ENCODE measurements around the gene DOCK2. TPM values are rescaled to one million over a fixed set of nuclear protein-coding genes. Genes with fewer than 3 reads are reported as not detected.
"Not testable (repeated sequence)": the region's sequence is repeated elsewhere in the genome, so short reads cannot be mapped to it uniquely, and the experiment has no call there.

The DOCK2 gene
- total RNA-seq, 2 experiments from 2014 or later, result 266 to 275 TPM

DNA sequence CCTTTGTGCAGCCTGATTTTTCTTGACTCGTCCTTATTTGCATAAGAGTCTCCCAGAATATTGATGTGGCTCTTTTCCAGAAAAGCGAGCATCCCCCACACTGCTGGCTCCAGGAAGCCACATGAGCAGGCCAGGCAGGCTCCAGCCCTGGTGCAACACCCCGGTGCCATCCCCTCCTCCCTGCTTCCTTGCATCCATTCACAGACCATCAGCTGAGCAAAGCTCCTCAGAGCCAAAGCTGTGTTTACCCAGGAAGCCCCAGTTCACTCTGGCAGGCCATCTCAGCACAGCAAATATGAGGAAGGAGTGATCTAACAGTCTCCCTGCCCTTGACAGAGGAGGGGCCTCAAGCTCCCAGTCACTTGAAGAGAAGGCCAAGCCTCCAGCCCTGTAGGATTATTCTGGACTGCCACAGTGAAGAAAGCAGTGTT lies 308.8 kb downstream of the DOCK2 start:
- H3K9me3 Mint-ChIP-seq, result no peaks in the 10 kb centered on the region
- H3K4me3 Mint-ChIP-seq, result no peak overlapping the region
- ATAC-seq (ENCODE audit: low read depth) (no peak), DNase-seq (no peak)
- POLR2A ChIA-PET, result no interaction called here
- no peak overlapping the region for H3K27ac Mint-ChIP-seq
- peaks cover 31% of the 10 kb centered on the region for H3K36me3 Mint-ChIP-seq
- peaks cover 10% of the 10 kb centered on the region for H3K4me1 Mint-ChIP-seq
- no peaks in the 10 kb centered on the region for H3K27me3 Mint-ChIP-seq

GRCh38 chr5:169946743-169947295 lies 309.7 kb downstream of the DOCK2 start:
- ATAC-seq (ENCODE audit: low read depth) (no peak), DNase-seq (no peak)
- no peaks in the 10 kb centered on the region for H3K9me3 Mint-ChIP-seq
- H3K27ac Mint-ChIP-seq, result peak overlapping the region; percentile 21
- H3K4me3 Mint-ChIP-seq, result no peak overlapping the region
- POLR2A ChIA-PET, result no interaction called here
- no peaks in the 10 kb centered on the region for H3K27me3 Mint-ChIP-seq
- H3K4me1 Mint-ChIP-seq, result peaks cover 10% of the 10 kb centered on the region
- H3K36me3 Mint-ChIP-seq, result peaks cover 39% of the 10 kb centered on the region

- ATAC-seq (ENCODE audit: low read depth), result no peak
- H3K4me1 Mint-ChIP-seq, result peaks cover 5% of the 10 kb centered on the region
- H3K4me3 Mint-ChIP-seq, result no peak overlapping the region
- H3K9me3 Mint-ChIP-seq, result no peaks in the 10 kb centered on the region
- POLR2A ChIA-PET, result no interaction called here
- H3K36me3 Mint-ChIP-seq, result peaks cover 50% of the 10 kb centered on the region
- H3K27ac Mint-ChIP-seq, result no peak overlapping the region
- H3K27me3 Mint-ChIP-seq, result no peaks in the 10 kb centered on the region
- DNase-seq, result no peak
Observed at GRCh38 chr5:169950333-169950732, 313.3 kb downstream of the DOCK2 start.

GRCh38 chr5:169953196-169953595 lies 316.1 kb downstream of the DOCK2 start:
- H3K4me3 Mint-ChIP-seq; ATAC-seq (ENCODE audit: low read depth); H3K9me3 Mint-ChIP-seq; H3K27me3 Mint-ChIP-seq; DNase-seq; H3K27ac Mint-ChIP-seq; POLR2A ChIA-PET; H3K4me1 Mint-ChIP-seq: not testable (repeated sequence)
- peaks cover 36% of the 10 kb centered on the region for H3K36me3 Mint-ChIP-seq

GRCh38 chr5:169954786-169955185 lies 317.7 kb downstream of the DOCK2 start:
- Mint-ChIP-seq H3K4me3 (no peak overlapping the region), H3K27me3 (no peaks in the 10 kb centered on the region), H3K4me1 (no peaks in the 10 kb centered on the region), H3K36me3 (peaks cover 24% of the 10 kb centered on the region), H3K27ac (peak overlapping the region; percentile 17), H3K9me3 (no peaks in the 10 kb centered on the region)
- DNase-seq (no peak), ATAC-seq (ENCODE audit: low read depth) (no peak)
- POLR2A ChIA-PET, result no interaction called here

- no peak for ATAC-seq (ENCODE audit: low read depth)
- POLR2A ChIA-PET, result no interaction called here
Observed at GRCh38 chr5:169956126-169956525, 319.1 kb downstream of the DOCK2 start.

DNA sequence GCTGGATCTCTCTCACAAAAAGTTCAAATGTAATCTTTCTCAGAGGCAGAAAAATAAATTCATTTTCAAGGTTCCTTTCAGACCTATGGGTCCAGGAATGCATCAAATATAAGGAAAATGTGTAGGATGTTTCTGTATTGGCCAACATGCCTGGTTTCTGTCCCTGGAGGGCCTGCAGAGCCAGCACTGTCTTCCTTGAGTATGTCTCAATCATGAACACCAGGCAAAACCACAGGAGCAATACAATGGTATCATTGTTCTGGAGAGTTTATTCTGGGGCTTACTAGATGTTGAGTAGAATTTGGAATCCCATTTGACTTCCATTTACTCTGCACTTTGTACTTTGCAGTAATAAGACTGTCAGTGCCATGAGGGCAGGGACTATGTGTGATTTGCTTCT lies 319.7 kb downstream of the DOCK2 start:
- ATAC-seq (ENCODE audit: low read depth) (no peak), DNase-seq (no peak)
- no peaks in the 10 kb centered on the region for H3K4me1 Mint-ChIP-seq
- POLR2A ChIA-PET, result no interaction called here
- H3K27me3 Mint-ChIP-seq, result no peaks in the 10 kb centered on the region
- no peak overlapping the region for H3K4me3 Mint-ChIP-seq
- H3K9me3 Mint-ChIP-seq, result no peaks in the 10 kb centered on the region
- H3K36me3 Mint-ChIP-seq, result peaks cover 16% of the 10 kb centered on the region
- H3K27ac Mint-ChIP-seq, result no peak overlapping the region

More at GRCh38 chr5:169956126-169956525, 319.1 kb downstream of the DOCK2 start:
- Mint-ChIP-seq H3K4me3 (no peak overlapping the region), H3K27ac (no peak overlapping the region), H3K9me3 (no peaks in the 10 kb centered on the region), H3K36me3 (peaks cover 21% of the 10 kb centered on the region), H3K4me1 (no peaks in the 10 kb centered on the region), H3K27me3 (no peaks in the 10 kb centered on the region)
- no peak for DNase-seq

DNA sequence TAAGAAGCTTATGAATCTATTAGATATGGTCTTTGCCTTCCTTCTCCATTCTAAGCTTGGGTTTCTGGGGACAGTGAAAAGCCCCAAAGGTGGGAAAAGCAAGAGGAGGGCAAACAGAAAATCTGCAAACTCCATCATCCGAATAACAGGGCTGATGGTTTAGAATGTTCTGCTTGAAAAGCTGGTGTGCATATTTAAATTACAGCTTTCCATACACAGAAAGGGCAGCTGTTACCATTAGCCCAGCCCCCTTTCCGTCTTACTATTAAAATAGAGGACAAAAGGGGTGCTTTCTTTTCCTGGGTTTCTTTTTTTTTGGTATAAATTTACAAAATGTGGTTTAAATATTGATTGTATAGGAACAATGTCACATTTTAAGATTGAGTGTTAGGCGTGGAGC lies 321.2 kb downstream of the DOCK2 start:
- POLR2A ChIA-PET, result no interaction called here
- Mint-ChIP-seq H3K9me3 (no peaks in the 10 kb centered on the region), H3K36me3 (peaks cover 9% of the 10 kb centered on the region), H3K27ac (no peak overlapping the region), H3K4me1 (no peaks in the 10 kb centered on the region), H3K27me3 (no peaks in the 10 kb centered on the region), H3K4me3 (no peak overlapping the region)
- ATAC-seq (ENCODE audit: low read depth), result no peak
- DNase-seq, result no peak

DNA sequence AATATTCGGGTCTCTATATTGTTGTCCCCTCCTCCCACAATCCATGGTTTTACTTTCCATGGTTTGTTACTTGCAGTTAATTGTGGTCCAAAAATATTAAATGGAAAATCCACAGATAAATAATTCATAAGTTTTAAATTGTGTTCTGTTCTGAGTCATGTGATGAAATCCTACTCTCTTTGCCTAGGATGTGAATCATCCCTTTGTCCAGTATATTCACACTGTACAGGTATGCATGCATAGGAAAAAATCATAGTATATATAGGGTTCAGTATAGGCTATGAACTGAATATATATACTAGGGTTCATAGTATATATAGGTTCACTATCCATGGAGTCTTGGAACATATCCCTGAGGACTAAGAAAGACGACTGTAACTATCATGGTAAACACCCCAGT lies 323.6 kb downstream of the DOCK2 start:
- H3K27me3 Mint-ChIP-seq, result no peaks in the 10 kb centered on the region
- H3K27ac Mint-ChIP-seq, result no peak overlapping the region
- POLR2A ChIA-PET, result no interaction called here
- peaks cover 8% of the 10 kb centered on the region for H3K36me3 Mint-ChIP-seq
- ATAC-seq (ENCODE audit: low read depth) (no peak), DNase-seq (no peak)
- no peak overlapping the region for H3K4me3 Mint-ChIP-seq
- no peaks in the 10 kb centered on the region for H3K9me3 Mint-ChIP-seq
- no peaks in the 10 kb centered on the region for H3K4me1 Mint-ChIP-seq

- Mint-ChIP-seq H3K4me1 (no peaks in the 10 kb centered on the region), H3K4me3 (no peak overlapping the region), H3K36me3 (peaks cover 15% of the 10 kb centered on the region), H3K27me3 (no peaks in the 10 kb centered on the region), H3K9me3 (no peaks in the 10 kb centered on the region), H3K27ac (no peak overlapping the region)
- POLR2A ChIA-PET, result no interaction called here
- DNase-seq (no peak), ATAC-seq (ENCODE audit: low read depth) (no peak)
Observed at GRCh38 chr5:169964246-169964645, 327.2 kb downstream of the DOCK2 start.

DNA sequence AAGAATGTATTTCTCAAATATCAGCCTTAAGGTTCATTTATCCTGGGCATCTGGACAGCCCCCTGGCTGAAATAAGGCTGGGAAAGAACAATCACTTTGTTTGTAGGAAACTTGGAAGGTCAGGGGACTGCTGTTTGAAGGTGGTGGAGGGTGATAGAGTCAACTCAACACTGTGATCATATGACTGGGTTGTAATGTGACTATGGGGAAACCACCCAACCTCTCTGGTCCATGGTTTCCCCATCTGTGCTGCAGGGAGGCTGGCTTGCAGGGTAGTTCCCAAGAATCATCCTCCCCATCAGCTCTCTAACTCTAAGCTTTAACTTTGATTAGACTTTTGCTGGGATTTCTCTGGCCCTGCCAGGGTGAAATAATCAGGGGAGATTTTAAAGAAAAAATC lies 333.3 kb downstream of the DOCK2 start:
- H3K4me1 Mint-ChIP-seq, result no peaks in the 10 kb centered on the region
- no peaks in the 10 kb centered on the region for H3K27me3 Mint-ChIP-seq
- peaks cover 15% of the 10 kb centered on the region for H3K36me3 Mint-ChIP-seq
- no peak overlapping the region for H3K27ac Mint-ChIP-seq
- POLR2A ChIA-PET, result no interaction called here
- ATAC-seq (ENCODE audit: low read depth) (no peak), DNase-seq (no peak)
- H3K9me3 Mint-ChIP-seq, result no peaks in the 10 kb centered on the region
- no peak overlapping the region for H3K4me3 Mint-ChIP-seq

GRCh38 chr5:169970911-169971765 lies 334.1 kb downstream of the DOCK2 start:
- Mint-ChIP-seq H3K27ac (no peak overlapping the region), H3K9me3 (no peaks in the 10 kb centered on the region), H3K27me3 (no peaks in the 10 kb centered on the region), H3K36me3 (peaks cover 16% of the 10 kb centered on the region), H3K4me1 (no peaks in the 10 kb centered on the region), H3K4me3 (no peak overlapping the region)
- no peak for ATAC-seq (ENCODE audit: low read depth)
- POLR2A ChIA-PET, result interaction anchor here (0.7 kb wide), 1 partner anchor 48 kb away, joined by 3 read pairs; no protein-coding TSS in a partner anchor
- DNase-seq, result no peak

DNA sequence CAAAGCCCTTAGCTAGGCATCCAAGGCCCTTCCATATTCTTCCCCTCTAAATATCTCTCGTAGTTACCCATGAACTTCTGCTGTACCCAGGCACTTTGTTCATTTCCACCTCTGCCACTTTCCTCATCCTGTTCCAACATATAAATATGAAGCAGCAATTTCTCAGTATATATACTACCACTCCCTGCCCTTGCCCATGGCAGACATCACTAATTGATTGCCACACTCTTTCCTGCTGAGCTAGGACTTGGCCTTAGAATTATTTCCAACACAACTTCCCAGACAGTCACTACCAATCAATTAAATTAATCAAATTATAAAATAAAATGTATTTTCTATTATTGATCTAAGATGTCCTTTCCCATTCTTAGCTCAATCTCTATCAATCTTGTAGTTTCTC lies 334.7 kb downstream of the DOCK2 start:
- no peaks in the 10 kb centered on the region for H3K4me1 Mint-ChIP-seq
- POLR2A ChIA-PET, result no interaction called here
- H3K27ac Mint-ChIP-seq, result no peak overlapping the region
- DNase-seq (no peak), ATAC-seq (ENCODE audit: low read depth) (no peak)
- H3K36me3 Mint-ChIP-seq, result peaks cover 16% of the 10 kb centered on the region
- no peaks in the 10 kb centered on the region for H3K27me3 Mint-ChIP-seq
- H3K9me3 Mint-ChIP-seq, result no peaks in the 10 kb centered on the region
- H3K4me3 Mint-ChIP-seq, result no peak overlapping the region

- H3K4me1 Mint-ChIP-seq, result no peaks in the 10 kb centered on the region
- DNase-seq (no peak), ATAC-seq (ENCODE audit: low read depth) (no peak)
- POLR2A ChIA-PET, result no interaction called here
- peaks cover 10% of the 10 kb centered on the region for H3K36me3 Mint-ChIP-seq
- H3K9me3 Mint-ChIP-seq, result no peaks in the 10 kb centered on the region
- H3K27me3 Mint-ChIP-seq, result no peaks in the 10 kb centered on the region
- no peak overlapping the region for H3K4me3 Mint-ChIP-seq
- H3K27ac Mint-ChIP-seq, result no peak overlapping the region
Observed at GRCh38 chr5:169973056-169973455, 336.0 kb downstream of the DOCK2 start.

All from activated naive CD8-positive, alpha-beta T cell treated with anti-CD3 and anti-CD28 coated beads, Interleukin-2, amount 10 ng/mL, durations not matched to agents 7 days and 5 days (primary cell).